DOHH2 (cell line): ENCODE data around the gene ANP32E.
A peak's percentile ranks its signal among the peaks of the same experiment; 100 is the strongest.
"Not testable (repeated sequence)": the region's sequence is repeated elsewhere in the genome, so short reads cannot be mapped to it uniquely, and the experiment has no call there.

Experiments used
- H3F3A ChIP-seq: fragments of 200-600 bp; sonication (generic), shearing (Covaris generic); 2 replicates; pipeline ENCODE4 v1.6.0; 2016; ENCODE audit warnings: antibody characterized with exemption, mild to moderate bottlenecking; ENCODE audit not compliant: control insufficient read depth, insufficient read depth
- H3K27ac ChIP-seq: fragments of 200-600 bp; sonication (generic); 2 replicates; pipeline ENCODE4 v1.5.1; 2014; ENCODE audit warnings: low read depth, mild to moderate bottlenecking, low read length, moderate library complexity
- H3K27me3 ChIP-seq: fragments of 200-600 bp; sonication (generic); 2 replicates; pipeline ENCODE4 v1.6.1; 2014; ENCODE audit warnings: mild to moderate bottlenecking, low read length, mixed read lengths; ENCODE audit not compliant: control insufficient read depth
- H3K36me3 ChIP-seq: fragments of 200-600 bp; sonication (generic); 2 replicates; pipeline ENCODE4 v1.6.1; 2014; ENCODE audit warnings: mild to moderate bottlenecking, low read length, moderate library complexity, mixed read lengths; ENCODE audit not compliant: control insufficient read depth
- H3K4me1 ChIP-seq: fragments of 200-600 bp; sonication (generic); 2 replicates; pipeline ENCODE4 v1.6.1; 2014; ENCODE audit warnings: mild to moderate bottlenecking, low read length, mixed read lengths; ENCODE audit not compliant: control insufficient read depth
- H3K4me2 ChIP-seq: fragments of 200-600 bp; sonication (generic); 2 replicates; pipeline ENCODE4 v1.6.0; 2014; ENCODE audit warnings: mild to moderate bottlenecking, low read length, moderate library complexity
- H3K4me3 ChIP-seq: fragments of 200-600 bp; sonication (generic); 2 replicates; pipeline ENCODE4 v1.5.1; 2014; ENCODE audit warnings: mild to moderate bottlenecking, low read length, mixed read lengths
- H3K79me2 ChIP-seq: fragments of 200-600 bp; sonication (generic); 2 replicates; pipeline ENCODE4 v1.6.1; 2014; ENCODE audit warnings: mild to moderate bottlenecking, low read length, mixed read lengths; ENCODE audit not compliant: control insufficient read depth
- H3K9me2 ChIP-seq: fragments of 200-600 bp; sonication (generic); replicated peaks from 2 replicates; pipeline ENCODE4 v1.6.1; 2014; ENCODE audit warnings: mild to moderate bottlenecking, low read length, mixed read lengths; ENCODE audit not compliant: control insufficient read depth
- H3K9me3 ChIP-seq: fragments of 200-600 bp; sonication (generic); 2 replicates; pipeline ENCODE4 v1.6.1; 2014; ENCODE audit warnings: antibody characterized with exemption, low read length, mixed read lengths; ENCODE audit not compliant: control insufficient read depth, insufficient read depth
- H4K20me1 ChIP-seq: fragments of 200-600 bp; sonication (generic); 2 replicates; pipeline ENCODE4 v1.6.0; 2014; ENCODE audit warnings: low read depth, mild to moderate bottlenecking, antibody characterized with exemption, low read length, moderate library complexity; ENCODE audit not compliant: control insufficient read depth, insufficient read depth
- EZH2phosphoT487 ChIP-seq: fragments of 200-600 bp; sonication (generic); IDR thresholded peaks from 2 replicates; pipeline ENCODE4 v1.6.1; 2017; ENCODE audit warnings: borderline replicate concordance, mild to moderate bottlenecking, antibody characterized with exemption, low read length, moderate library complexity, mixed read lengths
- TF ChIP-seq, protein P1 (sequence below): fragments of 200-600 bp; sonication (generic); IDR thresholded peaks from one replicate; pipeline ENCODE4 v1.5.1; 2014; ENCODE audit warnings: antibody characterized with exemption, mild to moderate bottlenecking, low read depth, low read length; ENCODE audit not compliant: poor library complexity, severe bottlenecking

Gene ANP32E

GRCh38 chr1:150233359-150234308 is 2.3 kb downstream of the ANP32E start:
- Histone ChIP-seq H3K79me2 (peaks cover 78% of the 10 kb centered on the region), H4K20me1 (peaks cover 4% of the 10 kb centered on the region; the same call in 1 of the 2 replicates), H3K27me3 (no peaks in the 10 kb centered on the region), H3F3A (peaks cover 7% of the 10 kb centered on the region; the same call in 1 of the 2 replicates), H3K4me2 (peak overlapping the region; percentile 88), H3K4me3 (peak overlapping the region; percentile 95), H3K9me2 (no peaks in the 10 kb centered on the region), H3K27ac (peak overlapping the region; percentile 89), H3K36me3 (peaks cover 65% of the 10 kb centered on the region), H3K9me3 (no peaks in the 10 kb centered on the region), H3K4me1 (peaks cover 24% of the 10 kb centered on the region)
- TF ChIP-seq, protein P1, sequence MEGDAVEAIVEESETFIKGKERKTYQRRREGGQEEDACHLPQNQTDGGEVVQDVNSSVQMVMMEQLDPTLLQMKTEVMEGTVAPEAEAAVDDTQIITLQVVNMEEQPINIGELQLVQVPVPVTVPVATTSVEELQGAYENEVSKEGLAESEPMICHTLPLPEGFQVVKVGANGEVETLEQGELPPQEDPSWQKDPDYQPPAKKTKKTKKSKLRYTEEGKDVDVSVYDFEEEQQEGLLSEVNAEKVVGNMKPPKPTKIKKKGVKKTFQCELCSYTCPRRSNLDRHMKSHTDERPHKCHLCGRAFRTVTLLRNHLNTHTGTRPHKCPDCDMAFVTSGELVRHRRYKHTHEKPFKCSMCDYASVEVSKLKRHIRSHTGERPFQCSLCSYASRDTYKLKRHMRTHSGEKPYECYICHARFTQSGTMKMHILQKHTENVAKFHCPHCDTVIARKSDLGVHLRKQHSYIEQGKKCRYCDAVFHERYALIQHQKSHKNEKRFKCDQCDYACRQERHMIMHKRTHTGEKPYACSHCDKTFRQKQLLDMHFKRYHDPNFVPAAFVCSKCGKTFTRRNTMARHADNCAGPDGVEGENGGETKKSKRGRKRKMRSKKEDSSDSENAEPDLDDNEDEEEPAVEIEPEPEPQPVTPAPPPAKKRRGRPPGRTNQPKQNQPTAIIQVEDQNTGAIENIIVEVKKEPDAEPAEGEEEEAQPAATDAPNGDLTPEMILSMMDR: no peak
- no peak for TF ChIP-seq EZH2phosphoT487

DNA sequence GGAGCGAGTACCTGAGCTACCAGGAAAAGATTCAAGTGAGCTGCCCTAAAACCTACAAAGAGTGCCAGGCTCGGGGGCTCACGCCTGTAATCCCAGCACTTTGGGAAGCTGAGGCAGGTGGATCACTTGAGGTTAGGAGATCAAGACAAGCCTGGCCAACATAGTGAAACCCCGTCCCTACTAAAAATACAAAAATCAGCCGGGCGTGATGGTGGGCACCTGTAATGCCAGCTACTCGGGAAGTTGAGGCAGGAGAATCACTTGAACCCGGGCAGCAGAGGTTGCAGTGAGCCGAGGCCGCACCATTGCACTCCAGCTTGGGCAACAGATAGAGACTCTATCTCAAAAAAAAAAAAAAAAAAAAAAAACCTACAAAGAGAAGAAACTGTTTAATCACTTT is 3.0 kb downstream of the ANP32E start:
- Histone ChIP-seq H3K79me2 (peaks cover 81% of the 10 kb centered on the region), H3K36me3 (peaks cover 71% of the 10 kb centered on the region), H3K4me3 (peak overlapping the region; percentile 95), H3K4me1 (peaks cover 24% of the 10 kb centered on the region), H3K4me2 (peak overlapping the region; percentile 88)
- not testable (repeated sequence) for H3K9me2 ChIP-seq, H3K27me3 ChIP-seq, H3K27ac ChIP-seq, H4K20me1 ChIP-seq, H3F3A ChIP-seq, H3K9me3 ChIP-seq

DNA sequence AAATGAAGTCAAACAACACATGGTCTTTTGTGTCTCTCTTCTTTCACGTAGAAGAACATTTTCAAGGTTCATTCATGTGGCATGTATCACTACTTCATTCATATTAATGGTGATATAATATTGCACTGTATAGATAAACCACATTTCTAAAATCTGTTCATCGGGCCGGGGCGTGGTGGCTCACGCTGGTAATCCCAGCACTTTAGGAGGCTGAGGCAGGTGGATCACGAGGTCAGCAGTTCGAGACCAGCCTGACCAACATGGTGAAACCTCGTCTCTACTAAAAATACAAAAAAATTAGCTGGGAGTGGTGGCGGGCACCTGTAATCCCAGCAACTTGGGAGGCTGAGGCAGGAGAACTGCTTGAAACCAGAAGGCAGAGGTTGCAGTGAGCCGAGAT is 7.7 kb downstream of the ANP32E start:
- H3K79me2 ChIP-seq: peaks cover 56% of the 10 kb centered on the region

DNA sequence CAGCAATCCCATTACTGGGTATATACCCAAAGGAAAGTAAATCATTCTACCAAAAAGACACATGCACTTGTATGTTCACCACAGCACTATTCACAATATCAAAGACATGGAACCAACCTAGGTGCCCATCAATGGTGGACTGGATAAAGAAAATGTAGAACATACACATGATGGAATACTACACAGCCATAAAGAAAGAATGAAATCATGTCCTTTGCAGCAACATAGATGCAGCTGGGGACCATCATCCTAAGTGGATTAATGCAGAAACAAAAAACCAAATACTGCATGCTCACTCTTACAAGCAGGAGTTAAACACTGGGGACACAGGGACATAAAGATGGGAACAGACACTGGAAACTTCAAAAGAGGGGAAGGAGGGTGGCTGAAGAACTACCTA is 8.7 kb downstream of the ANP32E start:
- Histone ChIP-seq H3K79me2 (peaks cover 46% of the 10 kb centered on the region), H3K4me3 (no peak overlapping the region), H3K9me2 (no peaks in the 10 kb centered on the region), H3K9me3 (no peaks in the 10 kb centered on the region), H3K4me1 (peaks cover 14% of the 10 kb centered on the region), H3K27ac (no peak overlapping the region), H3K36me3 (peaks cover 85% of the 10 kb centered on the region), H3F3A (peaks cover 10% of the 10 kb centered on the region), H4K20me1 (0 out of 2 replicates have a peak, but pooled peaks cover 5% of the 10 kb centered on the region), H3K27me3 (no peaks in the 10 kb centered on the region), H3K4me2 (no peak overlapping the region)
- TF ChIP-seq EZH2phosphoT487: no peak
- TF ChIP-seq, protein P1: no peak

More for the DNA sequence above, 7.7 kb downstream of the ANP32E start:
- H3K4me3 ChIP-seq, H3K9me2 ChIP-seq, H4K20me1 ChIP-seq, H3F3A ChIP-seq, H3K27me3 ChIP-seq, H3K4me2 ChIP-seq, H3K27ac ChIP-seq, H3K9me3 ChIP-seq: not testable (repeated sequence)
- Histone ChIP-seq H3K36me3 (peaks cover 89% of the 10 kb centered on the region), H3K4me1 (peaks cover 21% of the 10 kb centered on the region)
